GM21723 (cell line): Measurements from ENCODE around the gene S1PR5.

Experiments
- ATAC-seq: cut with Tn5 transposase; IDR thresholded peaks from one replicate; pipeline ENCODE4 v1.9.1; 2021; ENCODE audit warnings: mild to moderate bottlenecking, moderate library complexity; ENCODE audit not compliant: unreplicated experiment

The S1PR5 gene

DNA sequence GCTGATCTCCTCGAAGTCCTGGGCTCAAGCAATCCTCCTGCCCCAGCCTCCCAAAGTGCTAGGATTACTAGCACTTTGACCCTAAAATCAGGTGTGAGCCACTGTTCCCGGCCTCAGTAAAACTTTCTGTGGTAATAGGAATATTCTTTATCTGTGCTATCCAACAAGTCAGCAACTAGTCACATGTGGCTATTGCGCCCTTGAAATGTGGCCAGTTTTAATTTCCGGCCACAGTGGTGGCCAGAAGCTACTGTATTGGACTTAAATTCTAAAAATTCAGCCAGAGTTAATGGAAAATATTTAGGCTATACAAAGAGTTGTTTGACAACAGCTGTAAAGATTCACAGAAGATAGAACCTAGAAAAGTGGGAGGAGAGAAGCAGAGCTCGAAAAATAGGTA is 44.1 kb downstream of the S1PR5 start:
- ATAC-seq, result no peak

DNA sequence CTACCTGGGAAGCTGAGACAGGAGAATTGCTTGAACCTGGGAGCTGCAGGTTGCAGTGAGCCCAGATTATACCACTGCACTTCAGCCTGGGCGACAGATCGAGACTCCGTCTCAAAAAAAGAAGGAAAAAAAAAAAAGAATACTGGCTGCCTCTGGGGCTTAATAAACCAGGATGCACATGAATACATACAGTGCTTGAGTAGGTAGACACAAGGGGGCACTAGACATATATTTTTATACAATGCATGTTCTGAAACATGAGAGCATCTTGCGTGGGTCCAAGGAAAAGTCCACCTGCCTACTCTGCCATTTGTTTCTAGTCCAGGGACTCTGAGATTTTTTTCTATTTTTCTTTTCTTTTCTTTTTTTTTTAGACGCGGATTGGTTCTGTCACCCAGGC is 45.3 kb downstream of the S1PR5 start:
- ATAC-seq, result no peak

DNA sequence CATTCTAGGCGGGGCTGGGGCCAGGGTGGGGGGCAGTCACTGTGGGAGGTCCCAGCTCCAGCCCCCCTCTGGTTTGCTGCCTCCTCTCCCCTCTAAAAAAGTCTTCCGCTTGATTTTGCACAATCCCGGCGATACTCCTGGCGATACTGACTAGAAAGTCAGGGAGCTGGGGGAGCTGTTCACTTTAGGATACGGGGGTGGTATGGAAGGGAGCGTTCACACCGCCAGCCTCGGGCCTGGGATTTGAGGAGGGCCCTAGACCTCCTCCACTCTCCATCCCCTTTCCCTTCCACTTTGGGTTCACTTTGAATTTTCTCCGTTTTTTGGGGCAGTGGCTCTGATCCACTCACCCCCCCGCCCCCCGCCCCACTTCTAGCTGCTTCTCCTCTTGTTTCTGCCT is 49.1 kb downstream of the S1PR5 start:
- ATAC-seq, result no peak

DNA sequence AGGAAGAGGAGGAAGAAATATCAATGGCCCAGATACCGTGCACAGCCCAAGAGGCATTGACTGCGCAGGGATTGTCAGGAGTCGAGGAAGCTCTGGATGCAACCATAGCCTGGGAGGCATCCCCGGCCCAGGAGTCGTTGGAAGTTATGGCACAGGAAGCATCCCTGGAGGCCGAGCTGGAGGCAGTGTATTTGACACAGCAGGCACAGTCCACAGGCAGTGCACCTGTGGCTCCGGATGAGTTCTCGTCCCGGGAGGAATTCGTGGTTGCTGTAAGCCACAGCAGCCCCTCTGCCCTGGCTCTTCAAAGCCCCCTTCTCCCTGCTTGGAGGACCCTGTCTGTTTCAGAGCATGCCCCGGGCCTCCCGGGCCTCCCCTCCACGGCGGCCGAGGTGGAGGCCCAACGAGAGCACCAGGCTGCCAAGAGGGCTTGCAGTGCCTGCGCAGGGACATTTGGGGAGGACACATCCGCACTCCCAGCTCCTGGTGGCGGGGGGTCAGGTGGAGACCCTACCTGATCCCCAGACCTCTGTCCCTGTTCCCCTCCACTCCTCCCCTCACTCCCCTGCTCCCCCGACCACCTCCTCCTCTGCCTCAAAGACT is 50.0 kb downstream of the S1PR5 start:
- no peak for ATAC-seq

DNA sequence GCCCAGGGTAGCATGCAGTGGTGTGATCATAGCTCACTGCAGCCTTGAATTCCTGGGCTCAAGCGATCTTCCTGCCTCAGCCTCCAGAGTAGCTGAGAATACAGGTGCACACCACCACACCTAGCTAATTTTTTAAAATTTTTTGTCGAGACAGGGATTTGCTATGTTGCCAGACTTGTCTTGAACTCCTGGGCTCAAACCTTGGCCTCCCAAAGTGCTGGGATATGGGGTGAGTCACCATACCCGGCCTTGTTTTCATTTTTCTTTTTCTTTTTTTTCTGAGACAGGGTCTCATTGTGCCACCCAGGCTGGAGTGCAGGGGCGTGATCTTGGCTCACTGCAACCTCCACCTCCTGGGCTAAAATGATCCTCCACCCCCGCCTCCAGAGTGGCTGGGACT is 52.8 kb downstream of the S1PR5 start:
- ATAC-seq, result no peak
